ENCODE results near the gene DCAF4. TPM values are rescaled to one million over a fixed set of nuclear protein-coding genes. Genes with fewer than 3 reads are reported as not detected.

Gene DCAF4
- total RNA-seq, 2 experiments from 2014 or later: 25.5 to 31.8 TPM

GRCh38 chr14:72962829-72963312, 36.6 kb downstream of the DCAF4 start:
- Mint-ChIP-seq H3K36me3 (peaks cover 19% of the 10 kb centered on the region), H3K9me3 (no peaks in the 10 kb centered on the region), H3K27ac (peak overlapping the region; percentile 18), H3K4me1 (peaks cover 5% of the 10 kb centered on the region), H3K4me3 (no peak overlapping the region), H3K27me3 (no peaks in the 10 kb centered on the region)
- DNase-seq: no peak

GRCh38 chr14:72965249-72965648, 39.0 kb downstream of the DCAF4 start:
- Mint-ChIP-seq H3K4me1 (peaks cover 5% of the 10 kb centered on the region), H3K9me3 (no peaks in the 10 kb centered on the region), H3K27me3 (no peaks in the 10 kb centered on the region), H3K36me3 (peaks cover 28% of the 10 kb centered on the region), H3K27ac (peak overlapping the region; percentile 1), H3K4me3 (no peak overlapping the region)
- no peak for DNase-seq

- no peaks in the 10 kb centered on the region for H3K27me3 Mint-ChIP-seq
- H3K36me3 Mint-ChIP-seq: peaks cover 21% of the 10 kb centered on the region
- no peak for DNase-seq
- H3K4me3 Mint-ChIP-seq: no peak overlapping the region
- H3K27ac Mint-ChIP-seq: no peak overlapping the region
- H3K4me1 Mint-ChIP-seq: peaks cover 5% of the 10 kb centered on the region
- no peaks in the 10 kb centered on the region for H3K9me3 Mint-ChIP-seq
Observed at GRCh38 chr14:72966038-72966437, 39.8 kb downstream of the DCAF4 start.

GRCh38 chr14:72968316-72968715, 42.1 kb downstream of the DCAF4 start:
- Mint-ChIP-seq H3K27me3 (no peaks in the 10 kb centered on the region), H3K36me3 (peaks cover 20% of the 10 kb centered on the region)

GRCh38 chr14:72970058-72970630, 43.9 kb downstream of the DCAF4 start:
- H3K4me3 Mint-ChIP-seq: no peak overlapping the region
- no peak for DNase-seq
- H3K9me3 Mint-ChIP-seq: no peaks in the 10 kb centered on the region
- peaks cover 15% of the 10 kb centered on the region for H3K36me3 Mint-ChIP-seq
- H3K27me3 Mint-ChIP-seq: no peaks in the 10 kb centered on the region
- no peak overlapping the region for H3K27ac Mint-ChIP-seq
- H3K4me1 Mint-ChIP-seq: no peaks in the 10 kb centered on the region

More at GRCh38 chr14:72968316-72968715, 42.1 kb downstream of the DCAF4 start:
- no peak for DNase-seq
- no peaks in the 10 kb centered on the region for H3K9me3 Mint-ChIP-seq
- H3K4me3 Mint-ChIP-seq: no peak overlapping the region
- no peak overlapping the region for H3K27ac Mint-ChIP-seq
- H3K4me1 Mint-ChIP-seq: peaks cover 1% of the 10 kb centered on the region

- Mint-ChIP-seq H3K27me3 (no peaks in the 10 kb centered on the region), H3K4me1 (no peaks in the 10 kb centered on the region), H3K4me3 (no peak overlapping the region), H3K27ac (no peak overlapping the region), H3K9me3 (no peaks in the 10 kb centered on the region), H3K36me3 (peaks cover 16% of the 10 kb centered on the region)
- DNase-seq: no peak
Observed at GRCh38 chr14:72970824-72971434, 44.7 kb downstream of the DCAF4 start.

GRCh38 chr14:72974661-72975060, 48.4 kb downstream of the DCAF4 start:
- no peaks in the 10 kb centered on the region for H3K4me1 Mint-ChIP-seq
- no peak for DNase-seq
- H3K4me3 Mint-ChIP-seq: no peak overlapping the region
- H3K36me3 Mint-ChIP-seq: peaks cover 13% of the 10 kb centered on the region
- no peak overlapping the region for H3K27ac Mint-ChIP-seq
- no peaks in the 10 kb centered on the region for H3K27me3 Mint-ChIP-seq
- H3K9me3 Mint-ChIP-seq: no peaks in the 10 kb centered on the region

- Mint-ChIP-seq H3K36me3 (peaks cover 7% of the 10 kb centered on the region), H3K4me3 (no peak overlapping the region)
Observed at GRCh38 chr14:72975770-72976169, 49.5 kb downstream of the DCAF4 start.

GRCh38 chr14:72978856-72979255, 52.6 kb downstream of the DCAF4 start:
- H3K4me3 Mint-ChIP-seq: no peak overlapping the region
- no peaks in the 10 kb centered on the region for H3K9me3 Mint-ChIP-seq
- H3K36me3 Mint-ChIP-seq: peaks cover 7% of the 10 kb centered on the region
- H3K27ac Mint-ChIP-seq: no peak overlapping the region
- H3K27me3 Mint-ChIP-seq: no peaks in the 10 kb centered on the region
- no peak for DNase-seq
- no peaks in the 10 kb centered on the region for H3K4me1 Mint-ChIP-seq

More at GRCh38 chr14:72975770-72976169, 49.5 kb downstream of the DCAF4 start:
- no peaks in the 10 kb centered on the region for H3K27me3 Mint-ChIP-seq
- H3K4me1 Mint-ChIP-seq: no peaks in the 10 kb centered on the region
- no peak overlapping the region for H3K27ac Mint-ChIP-seq
- DNase-seq: no peak
- H3K9me3 Mint-ChIP-seq: no peaks in the 10 kb centered on the region

GRCh38 chr14:72980863-72981262, 54.6 kb downstream of the DCAF4 start:
- Mint-ChIP-seq H3K4me3 (no peak overlapping the region), H3K27ac (no peak overlapping the region), H3K36me3 (peaks cover 20% of the 10 kb centered on the region), H3K9me3 (no peaks in the 10 kb centered on the region), H3K27me3 (no peaks in the 10 kb centered on the region), H3K4me1 (no peaks in the 10 kb centered on the region)
- DNase-seq: no peak

- H3K4me3 Mint-ChIP-seq: no peak overlapping the region
- H3K36me3 Mint-ChIP-seq: peaks cover 19% of the 10 kb centered on the region
- no peak for DNase-seq
- no peak overlapping the region for H3K27ac Mint-ChIP-seq
- no peaks in the 10 kb centered on the region for H3K4me1 Mint-ChIP-seq
- H3K9me3 Mint-ChIP-seq: no peaks in the 10 kb centered on the region
- no peaks in the 10 kb centered on the region for H3K27me3 Mint-ChIP-seq
Observed at GRCh38 chr14:72982146-72982708, 56.0 kb downstream of the DCAF4 start.

GRCh38 chr14:72986214-72986613, 60.0 kb downstream of the DCAF4 start:
- no peaks in the 10 kb centered on the region for H3K4me1 Mint-ChIP-seq
- no peak overlapping the region for H3K27ac Mint-ChIP-seq
- H3K4me3 Mint-ChIP-seq: no peak overlapping the region
- DNase-seq: no peak
- H3K9me3 Mint-ChIP-seq: no peaks in the 10 kb centered on the region
- H3K36me3 Mint-ChIP-seq: peaks cover 22% of the 10 kb centered on the region
- H3K27me3 Mint-ChIP-seq: no peaks in the 10 kb centered on the region

GRCh38 chr14:72986857-72987256, 60.6 kb downstream of the DCAF4 start:
- no peaks in the 10 kb centered on the region for H3K27me3 Mint-ChIP-seq
- H3K9me3 Mint-ChIP-seq: no peaks in the 10 kb centered on the region
- H3K4me1 Mint-ChIP-seq: no peaks in the 10 kb centered on the region
- peaks cover 24% of the 10 kb centered on the region for H3K36me3 Mint-ChIP-seq
- H3K27ac Mint-ChIP-seq: no peak overlapping the region
- no peak for DNase-seq
- no peak overlapping the region for H3K4me3 Mint-ChIP-seq

GRCh38 chr14:72990171-72990570, 63.9 kb downstream of the DCAF4 start:
- H3K4me3 Mint-ChIP-seq: no peak overlapping the region
- H3K9me3 Mint-ChIP-seq: no peaks in the 10 kb centered on the region
- no peaks in the 10 kb centered on the region for H3K27me3 Mint-ChIP-seq
- DNase-seq: no peak
- peaks cover 9% of the 10 kb centered on the region for H3K36me3 Mint-ChIP-seq
- peaks cover 2% of the 10 kb centered on the region for H3K4me1 Mint-ChIP-seq
- no peak overlapping the region for H3K27ac Mint-ChIP-seq

- DNase-seq: no peak
- H3K4me1 Mint-ChIP-seq: peaks cover 2% of the 10 kb centered on the region
- H3K9me3 Mint-ChIP-seq: no peaks in the 10 kb centered on the region
- H3K4me3 Mint-ChIP-seq: no peak overlapping the region
- H3K27me3 Mint-ChIP-seq: no peaks in the 10 kb centered on the region
- no peak overlapping the region for H3K27ac Mint-ChIP-seq
- H3K36me3 Mint-ChIP-seq: peaks cover 11% of the 10 kb centered on the region
Observed at GRCh38 chr14:72996916-72997315, 70.7 kb downstream of the DCAF4 start.
